Small intestine (tissue), 7 donors: ENCODE data around the gene FAAP20. TPM values are rescaled to one million over a fixed set of nuclear protein-coding genes. Genes with fewer than 3 reads are reported as not detected.

Source experiments
- DNase-seq, 2 donors: peaks; one replicate each; pipeline versions ENCODE4 v3.0.0 to v3.0.0-alpha.2; 2013
- FAIRE-seq: peaks from 2 replicates; lab custom pipeline; 2012; peaks lifted over from hg19 to GRCh38; lab: Jason Lieb, UNC
- H3K27ac ChIP-seq, 3 donors: one replicate each; pipeline ENCODE4 v1.5.1; 2013; ENCODE audit warnings: low read length in 2 of 3, mild to moderate bottlenecking in 2 of 3, control low read depth in 1 of 3, inconsistent platforms in 1 of 3, low read depth in 1 of 3, moderate library complexity in 1 of 3
- H3K27me3 ChIP-seq, 3 donors: one replicate each; pipeline ENCODE4 v1.6.1; 2013; ENCODE audit warnings: low read length in 3 of 3, inconsistent platforms in 1 of 3; ENCODE audit not compliant: control insufficient read depth in 3 of 3, insufficient read depth in 3 of 3
- H3K36me3 ChIP-seq, 3 donors: one replicate each; pipeline ENCODE4 v1.6.1; 2013; ENCODE audit warnings: low read length in 3 of 3, inconsistent platforms in 1 of 3, low read depth in 1 of 3, mild to moderate bottlenecking in 1 of 3, moderate library complexity in 1 of 3; ENCODE audit not compliant: control insufficient read depth in 3 of 3, insufficient read depth in 2 of 3
- H3K4me1 ChIP-seq, 3 donors: one replicate each; pipeline ENCODE4 v1.6.1; 2013; ENCODE audit warnings: low read length in 2 of 3, inconsistent platforms in 1 of 3, low read depth in 1 of 3, mild to moderate bottlenecking in 1 of 3, moderate library complexity in 1 of 3; ENCODE audit not compliant: control insufficient read depth in 3 of 3, insufficient read depth in 2 of 3
- H3K4me3 ChIP-seq, 3 donors: one replicate each; pipeline ENCODE4 v1.5.1; 2013; ENCODE audit warnings: low read length in 3 of 3, control low read depth in 1 of 3, inconsistent platforms in 1 of 3, low read depth in 1 of 3, mild to moderate bottlenecking in 1 of 3, moderate library complexity in 1 of 3
- H3K9me3 ChIP-seq, 2 donors: one replicate each; pipeline ENCODE4 v1.6.1; 2013; ENCODE audit warnings: low read depth in 1 of 2, low read length in 1 of 2; ENCODE audit not compliant: control insufficient read depth in 2 of 2, insufficient read depth in 1 of 2
- WGBS, 3 donors: extraction: QIAGEN DNeasy Blood & Tissue Kit; methylation state at CpG; one replicate each; pipeline ENCODE4 v1.1.7; 2013; 5-methylcytosine and 5-hydroxymethylcytosine counted together
- polyA plus RNA-seq, 4 donors: library from polyadenylated mRNA; stranded (reverse) in 3 of 4; unstranded in 1 of 4; fragments of 200-250 nt in 3 of 4; fragments of 120-200 nt in 1 of 4; gene quantifications; one replicate each; pipeline versions ENCODE4 v1.2.1 to v1.2.3, GENCODE V29; 2013
- donor health status: healthy with polysubstance abuse.
- donor health status: control.
- donor health status: control.
- donor health status: Bipolar disorder and iron deficiency.
- donor health status: healthy.

The FAAP20 gene
- polyA plus RNA-seq, 4 donors, result 20.6 to 52.3 (median 45.4) TPM

GRCh38 chr1:2238361-2239012, 43.9 kb upstream of the FAAP20 start:
- no peak for DNase-seq
- FAIRE-seq, result no peak
- WGBS, 3 donors, result 49 to 73% (median 51%) methylated on average over 22 to 25 of the region's 25 CpGs
- H3K27ac ChIP-seq, result peak overlapping the region in 1 of 3 donors; percentile 77
- H3K4me1 ChIP-seq, result peaks cover 20 to 70% (median 40%) of the 10 kb centered on the region in 3 donors
- no peaks in the 10 kb centered on the region for H3K27me3 ChIP-seq
- no peaks in the 10 kb centered on the region for H3K9me3 ChIP-seq
- no peak overlapping the region for H3K4me3 ChIP-seq
- H3K36me3 ChIP-seq, result peaks cover 0 to 81% (median 2%) of the 10 kb centered on the region in 3 donors

- Histone ChIP-seq H3K4me3 (no peak overlapping the region), H3K36me3 (peaks cover 0 to 80% (median 2%) of the 10 kb centered on the region in 3 donors), H3K27ac (peak overlapping the region in 2 of 3 donors; percentile 2 to 77), H3K4me1 (peaks cover 20 to 77% (median 46%) of the 10 kb centered on the region in 3 donors), H3K9me3 (no peaks in the 10 kb centered on the region), H3K27me3 (no peaks in the 10 kb centered on the region)
- no peak for DNase-seq
- 61 to 69% (median 67%) methylated on average over 18 to 19 of the region's 19 CpGs for WGBS, 3 donors
- FAIRE-seq, result no peak
These were observed 43.2 kb upstream of the FAAP20 start for GRCh38 chr1:2237773-2238172.

GRCh38 chr1:2236695-2237677, 42.4 kb upstream of the FAAP20 start:
- 45 to 59% (median 52%) methylated on average over 28 of the region's 28 CpGs for WGBS, 3 donors
- Histone ChIP-seq H3K36me3 (peaks cover 0 to 81% (median 2%) of the 10 kb centered on the region in 3 donors), H3K9me3 (no peaks in the 10 kb centered on the region), H3K4me3 (no peak overlapping the region), H3K27me3 (no peaks in the 10 kb centered on the region), H3K4me1 (peaks cover 23 to 85% (median 46%) of the 10 kb centered on the region in 3 donors), H3K27ac (peak overlapping the region in 1 of 3 donors; percentile 77)
- peak; percentile 27 to 54 for DNase-seq
- FAIRE-seq, result no peak

GRCh38 chr1:2235300-2235998, 40.9 kb upstream of the FAAP20 start:
- H3K4me3 ChIP-seq, result no peak overlapping the region

GRCh38 chr1:2234762-2235113, 40.2 kb upstream of the FAAP20 start:
- Histone ChIP-seq H3K9me3 (no peaks in the 10 kb centered on the region), H3K36me3 (peaks cover 0 to 80% (median 0%) of the 10 kb centered on the region in 3 donors), H3K4me3 (no peak overlapping the region), H3K4me1 (peaks cover 21 to 89% (median 42%) of the 10 kb centered on the region in 3 donors), H3K27me3 (no peaks in the 10 kb centered on the region), H3K27ac (peak overlapping the region; percentile 28 to 89 (median 84))
- 32 to 49% (median 40%) methylated on average over 4 of the region's 4 CpGs for WGBS, 3 donors
- FAIRE-seq (no peak), DNase-seq (no peak)

More at GRCh38 chr1:2235300-2235998, 40.9 kb upstream of the FAAP20 start:
- H3K27me3 ChIP-seq, result no peaks in the 10 kb centered on the region
- H3K4me1 ChIP-seq, result peaks cover 23 to 93% (median 49%) of the 10 kb centered on the region in 3 donors
- H3K36me3 ChIP-seq, result peaks cover 0 to 80% (median 0%) of the 10 kb centered on the region in 3 donors
- no peaks in the 10 kb centered on the region for H3K9me3 ChIP-seq
- WGBS, 3 donors, result 86 to 89% (median 89%) methylated on average over 22 of the region's 22 CpGs
- H3K27ac ChIP-seq, result peak overlapping the region in 2 of 3 donors; percentile 84 to 89
- DNase-seq (no peak), FAIRE-seq (no peak)

- 15 to 29% (median 21%) methylated on average over 27 of the region's 27 CpGs for WGBS, 3 donors
- H3K36me3 ChIP-seq, result peaks cover 0 to 80% (median 0%) of the 10 kb centered on the region in 3 donors
- peak overlapping the region; percentile 39 to 89 (median 84) for H3K27ac ChIP-seq
- H3K9me3 ChIP-seq, result no peaks in the 10 kb centered on the region
- FAIRE-seq, result no peak
- peaks cover 17 to 83% (median 39%) of the 10 kb centered on the region in 3 donors for H3K4me1 ChIP-seq
- H3K4me3 ChIP-seq, result peak overlapping the region in 2 of 3 donors; percentile 1 to 6
- DNase-seq, result peak; percentile 66 to 91
- no peaks in the 10 kb centered on the region for H3K27me3 ChIP-seq
These were observed 39.6 kb upstream of the FAAP20 start for GRCh38 chr1:2233997-2234761.

GRCh38 chr1:2233468-2233867, 38.9 kb upstream of the FAAP20 start:
- Histone ChIP-seq H3K27ac (peak overlapping the region in 2 of 3 donors; percentile 84 to 89), H3K9me3 (no peaks in the 10 kb centered on the region), H3K36me3 (peaks cover 0 to 77% (median 0%) of the 10 kb centered on the region in 3 donors), H3K4me1 (peaks cover 12 to 78% (median 36%) of the 10 kb centered on the region in 3 donors), H3K4me3 (peak overlapping the region in 1 of 3 donors; percentile 6), H3K27me3 (no peaks in the 10 kb centered on the region)
- DNase-seq, result no peak
- no peak for FAIRE-seq
- 66 to 70% (median 67%) methylated on average over 12 of the region's 12 CpGs for WGBS, 3 donors
